HG03045 (cell line): ENCODE measurements around the gene AP1B1.

Experiments
- ATAC-seq: cut with Tn5 transposase; IDR thresholded peaks from one replicate; pipeline ENCODE4 v1.9.1; 2021; ENCODE audit warnings: mild to moderate bottlenecking, moderate library complexity; ENCODE audit not compliant: unreplicated experiment

AP1B1 gene

DNA sequence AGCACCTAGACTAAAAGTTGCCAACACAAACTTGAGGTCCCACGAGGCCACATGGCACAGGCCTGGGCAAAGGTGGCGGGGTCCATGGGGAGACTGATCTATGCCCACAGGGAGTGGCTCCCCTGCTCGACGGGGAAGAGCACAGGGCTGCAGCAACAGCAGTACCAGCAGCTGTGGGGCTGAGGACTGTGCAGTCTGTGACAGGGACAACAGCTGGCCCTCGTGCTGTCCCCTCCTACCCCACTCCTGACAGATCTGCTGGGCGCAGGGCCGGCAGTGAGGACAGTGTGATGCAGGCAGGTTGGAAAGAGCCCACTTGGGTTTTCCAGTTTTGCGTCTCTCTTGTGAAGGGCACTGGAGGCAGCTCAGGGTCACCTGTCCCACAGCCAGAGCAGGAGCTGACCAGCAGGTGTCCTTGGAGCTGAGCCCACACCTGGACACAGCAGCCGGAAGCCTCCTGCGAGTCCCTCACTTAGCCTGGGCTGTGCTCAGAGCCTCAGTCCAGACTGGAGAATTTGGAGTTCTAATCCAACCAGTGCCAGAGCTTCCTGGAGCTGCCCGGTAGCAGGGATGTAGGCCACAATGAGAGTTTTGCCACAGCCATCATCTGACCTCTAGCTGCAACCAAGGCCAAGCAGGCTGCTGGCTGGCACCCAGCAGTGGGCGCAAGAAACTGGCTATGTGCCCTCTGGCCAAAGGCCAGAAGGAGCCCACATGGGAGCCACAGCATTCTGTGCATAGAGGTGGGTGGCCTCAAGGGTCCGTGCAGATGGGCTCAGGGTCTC is 85.5 kb downstream of the AP1B1 start:
- ATAC-seq, result no peak

DNA sequence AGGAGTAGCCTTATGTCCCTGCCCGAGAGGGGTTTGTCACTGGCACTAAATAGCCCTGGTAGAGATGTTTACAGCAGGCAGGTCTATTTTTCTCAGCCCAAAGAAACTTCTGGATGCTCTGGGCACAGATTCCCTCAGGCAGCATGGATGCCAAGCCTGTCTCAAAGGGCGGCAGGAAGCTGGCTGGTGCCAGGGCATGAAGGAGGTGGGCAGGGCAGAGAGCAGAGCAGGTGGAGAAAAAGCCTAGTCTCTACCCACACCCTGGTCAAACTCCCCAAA is 86.0 kb downstream of the AP1B1 start:
- no peak for ATAC-seq

DNA sequence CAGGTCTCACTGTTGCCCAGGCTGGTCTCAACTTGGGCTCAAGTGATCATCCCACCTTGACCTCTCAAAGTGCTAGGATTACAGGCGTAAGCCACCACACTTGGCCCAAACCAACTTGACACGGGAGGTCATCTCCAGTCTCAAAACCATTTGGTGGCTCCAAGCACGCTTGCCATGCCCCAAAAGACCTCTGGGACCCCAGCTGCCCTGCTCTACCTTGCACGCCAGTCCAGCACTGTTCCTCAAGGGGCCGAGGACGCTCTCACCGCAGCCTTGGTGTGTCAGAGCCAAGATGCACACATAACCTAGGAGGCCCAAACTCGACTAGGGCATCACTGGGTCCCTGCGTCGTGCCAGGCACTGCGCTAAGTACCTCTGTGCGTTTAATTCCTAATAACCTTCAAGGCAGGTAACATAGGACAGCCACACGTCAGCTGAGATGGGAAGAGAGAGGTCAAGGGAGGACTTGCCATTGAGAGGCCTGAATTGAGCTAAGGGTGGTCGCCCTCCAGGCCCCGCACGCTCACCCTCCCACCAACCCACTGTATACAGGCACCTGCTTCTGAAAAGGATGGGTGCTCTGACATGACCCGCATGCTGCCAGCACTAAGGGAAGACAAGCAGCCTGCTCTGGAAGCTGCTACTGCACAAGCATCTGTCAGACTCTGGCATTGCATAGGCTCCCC is 86.5 kb downstream of the AP1B1 start:
- ATAC-seq, result no peak

DNA sequence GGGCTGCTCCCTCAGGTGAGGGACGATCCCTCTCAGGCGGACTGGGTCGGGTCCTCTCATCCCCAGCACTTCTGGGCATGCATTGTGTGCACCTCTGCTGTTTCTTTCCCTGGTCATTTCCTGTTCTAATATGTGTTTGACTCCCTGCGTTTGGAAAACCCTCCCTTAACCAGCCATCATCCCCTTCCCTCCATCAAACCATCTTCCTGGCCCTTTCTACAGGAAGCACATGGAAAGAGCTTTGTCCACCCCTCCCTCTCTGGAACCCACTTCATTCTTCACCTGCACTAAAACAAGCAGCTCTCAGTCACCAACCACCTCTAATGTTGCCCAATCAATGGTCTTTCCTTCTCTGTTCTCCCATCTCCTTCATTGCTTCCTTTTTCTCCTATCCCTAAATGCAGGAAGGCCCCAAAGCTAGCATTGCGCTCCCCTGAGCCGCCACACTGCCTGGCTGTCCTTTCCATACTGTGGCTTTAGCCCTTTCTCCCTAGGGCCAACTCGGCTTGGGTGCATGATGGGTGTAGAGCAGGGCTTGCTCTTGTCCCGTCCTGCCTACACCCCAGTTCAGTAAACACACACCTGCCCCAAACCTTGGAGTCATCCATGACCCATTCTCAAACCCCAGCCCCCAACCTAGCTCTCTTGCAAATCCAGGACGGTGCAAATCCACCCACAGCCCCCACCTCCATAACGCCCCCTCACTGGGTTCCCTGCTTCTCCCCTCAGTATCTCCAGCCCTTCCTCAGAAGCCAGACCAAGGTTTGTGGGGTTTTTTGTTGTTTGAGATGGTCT is 87.4 kb downstream of the AP1B1 start:
- no peak for ATAC-seq

DNA sequence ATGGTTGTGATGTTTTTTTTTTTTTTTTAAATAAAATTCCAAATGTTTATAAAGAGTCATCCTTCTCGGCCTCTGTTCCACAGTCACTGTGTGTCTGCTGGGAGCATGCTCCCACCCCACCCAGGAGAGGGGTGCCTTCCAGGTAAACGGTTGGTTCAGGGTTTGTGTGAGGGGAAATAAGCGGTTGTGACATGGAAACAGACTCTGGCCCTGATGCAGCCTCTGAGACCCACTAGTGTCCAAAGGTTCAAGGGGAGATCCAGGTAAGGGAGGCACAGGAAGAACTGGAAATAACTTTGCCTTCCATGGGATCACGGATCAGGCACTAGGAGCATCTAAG is 87.9 kb downstream of the AP1B1 start:
- no peak for ATAC-seq

DNA sequence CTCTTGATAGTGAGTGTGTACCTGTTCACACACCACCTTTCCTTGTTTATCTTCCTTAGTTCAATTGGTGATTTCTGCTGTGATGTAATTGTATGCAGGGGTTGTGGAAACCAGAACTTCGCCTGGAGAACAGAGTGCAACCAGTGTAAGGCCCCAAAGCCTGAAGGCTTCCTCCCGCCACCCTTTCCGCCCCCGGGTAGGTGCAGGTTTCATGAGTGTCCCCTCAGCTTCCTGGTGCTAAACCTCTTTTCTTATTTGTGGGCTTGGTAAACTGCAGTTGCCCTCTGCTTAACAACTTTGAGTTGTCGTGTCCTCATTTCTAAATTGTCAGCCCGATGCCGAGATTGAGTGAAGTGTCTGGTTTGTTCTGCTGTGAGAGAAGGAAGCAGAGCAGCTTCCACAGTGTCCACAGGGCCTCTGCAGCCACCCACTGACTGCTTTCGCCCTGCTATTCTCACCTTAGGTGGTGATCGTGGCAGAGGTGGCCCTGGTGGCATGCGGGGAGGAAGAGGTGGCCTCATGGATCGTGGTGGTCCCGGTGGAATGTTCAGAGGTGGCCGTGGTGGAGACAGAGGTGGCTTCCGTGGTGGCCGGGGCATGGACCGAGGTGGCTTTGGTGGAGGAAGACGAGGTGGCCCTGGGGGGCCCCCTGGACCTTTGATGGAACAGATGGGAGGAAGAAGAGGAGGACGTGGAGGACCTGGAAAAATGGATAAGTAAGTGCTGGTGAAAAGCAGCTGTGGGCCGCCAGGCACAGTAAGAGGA is 89.1 kb downstream of the AP1B1 start:
- no peak for ATAC-seq

DNA sequence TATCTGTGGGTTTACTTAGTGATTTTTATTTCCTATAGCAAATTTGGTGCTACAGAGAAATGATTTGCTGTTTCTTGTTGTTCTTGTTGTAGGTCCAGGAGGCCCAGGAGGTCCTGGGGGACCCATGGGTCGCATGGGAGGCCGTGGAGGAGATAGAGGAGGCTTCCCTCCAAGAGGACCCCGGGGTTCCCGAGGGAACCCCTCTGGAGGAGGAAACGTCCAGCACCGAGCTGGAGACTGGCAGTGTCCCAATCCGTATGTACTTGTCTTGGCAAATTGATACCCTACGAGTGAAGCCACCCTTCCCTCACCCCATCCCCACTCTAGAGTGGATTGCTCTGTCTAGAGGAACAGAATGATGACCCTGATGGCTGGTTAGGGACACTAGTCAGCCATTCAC is 89.7 kb downstream of the AP1B1 start:
- ATAC-seq, result no peak

DNA sequence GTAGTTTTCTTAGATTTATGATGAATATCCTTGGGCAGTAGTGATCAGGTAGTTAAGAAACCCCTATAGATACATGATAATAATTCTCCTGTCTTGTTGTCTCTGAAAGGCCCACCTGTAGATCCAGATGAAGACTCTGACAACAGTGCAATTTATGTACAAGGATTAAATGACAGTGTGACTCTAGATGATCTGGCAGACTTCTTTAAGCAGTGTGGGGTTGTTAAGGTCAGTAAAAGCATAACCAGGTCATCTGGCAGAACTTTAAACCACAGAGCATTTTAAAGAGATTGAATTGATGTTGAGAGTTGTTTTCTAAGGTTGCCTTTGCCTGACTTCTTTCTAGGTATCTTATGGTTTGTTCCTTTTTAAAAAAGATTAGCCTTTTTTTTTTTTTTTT is 96.0 kb downstream of the AP1B1 start:
- ATAC-seq, result no peak

DNA sequence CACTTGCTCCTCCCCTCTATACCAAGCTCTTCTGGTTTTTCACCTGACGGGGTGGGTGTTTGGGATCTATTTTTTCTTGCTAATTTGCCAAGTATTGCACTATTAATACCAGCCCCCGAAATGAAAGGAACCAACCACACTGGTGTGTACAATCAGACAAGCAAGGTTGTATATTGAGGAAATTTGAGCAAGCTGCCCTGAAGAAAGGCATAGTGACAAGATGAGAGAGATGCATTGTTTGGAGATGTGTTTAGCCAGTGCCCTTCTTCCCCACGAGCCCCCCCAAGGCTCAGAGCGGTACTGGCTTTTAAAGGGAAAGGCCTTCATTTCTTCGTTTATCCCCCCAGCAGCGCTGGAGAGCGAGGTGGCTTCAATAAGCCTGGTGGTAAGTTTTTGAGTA is 97.2 kb downstream of the AP1B1 start:
- ATAC-seq, result no peak

DNA sequence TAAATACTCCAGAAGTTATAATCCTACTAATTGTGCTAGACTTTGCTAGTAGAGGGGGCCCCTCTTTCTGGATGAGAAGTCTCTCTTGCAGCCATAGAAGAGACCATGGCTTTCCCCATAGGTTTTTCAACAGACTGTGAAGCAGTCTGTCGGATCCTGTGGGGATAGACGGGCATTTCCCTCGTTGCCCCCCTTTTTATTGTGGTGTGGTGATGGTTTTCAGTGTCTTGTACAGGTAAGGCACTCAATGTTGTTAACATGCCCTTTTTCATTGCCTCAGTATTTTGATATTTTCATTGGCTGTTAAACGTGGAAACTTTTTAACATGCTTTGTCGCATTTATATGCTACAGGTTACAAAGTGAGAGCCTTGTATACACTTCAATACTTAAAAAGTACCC is 98.3 kb downstream of the AP1B1 start:
- no peak for ATAC-seq

DNA sequence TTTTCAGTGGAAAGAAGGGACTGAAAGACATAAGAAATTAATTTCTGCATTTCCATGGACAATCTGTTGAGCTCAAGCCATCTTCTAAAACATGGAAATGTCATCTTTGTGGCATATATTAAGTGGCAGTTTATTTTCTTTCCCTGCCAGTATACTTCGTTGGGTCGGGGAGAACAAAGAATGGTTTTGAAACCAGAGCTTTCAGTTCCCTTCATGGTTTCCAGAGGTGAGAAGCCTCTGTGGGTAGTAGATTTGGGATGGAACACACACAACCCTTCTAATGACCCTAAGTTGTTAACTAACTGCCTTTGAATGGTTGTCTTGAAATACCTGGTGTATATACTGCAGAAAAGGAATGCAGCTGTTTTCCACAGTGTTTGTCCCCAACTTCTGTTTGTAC is 99.5 kb downstream of the AP1B1 start:
- no peak for ATAC-seq

DNA sequence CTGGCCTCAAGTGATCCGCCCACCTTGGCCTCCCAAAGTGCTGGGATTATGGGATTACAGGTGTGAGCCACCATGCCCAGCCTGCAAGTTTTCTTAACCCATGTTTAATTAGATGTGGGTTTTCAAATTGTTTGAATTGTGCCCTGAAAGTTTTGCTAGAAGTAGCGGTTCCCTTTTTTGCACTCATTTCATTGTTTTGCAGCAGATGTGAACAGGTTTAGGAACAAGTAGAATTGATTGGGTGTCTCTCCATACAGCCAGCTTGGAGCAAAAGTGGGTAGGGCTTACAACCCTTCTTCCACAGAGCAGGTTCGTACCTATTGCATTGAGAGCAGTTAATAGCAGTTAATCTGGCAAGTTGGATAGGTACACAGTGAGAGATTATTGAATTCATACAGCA is 104.2 kb downstream of the AP1B1 start:
- ATAC-seq, result no peak

DNA sequence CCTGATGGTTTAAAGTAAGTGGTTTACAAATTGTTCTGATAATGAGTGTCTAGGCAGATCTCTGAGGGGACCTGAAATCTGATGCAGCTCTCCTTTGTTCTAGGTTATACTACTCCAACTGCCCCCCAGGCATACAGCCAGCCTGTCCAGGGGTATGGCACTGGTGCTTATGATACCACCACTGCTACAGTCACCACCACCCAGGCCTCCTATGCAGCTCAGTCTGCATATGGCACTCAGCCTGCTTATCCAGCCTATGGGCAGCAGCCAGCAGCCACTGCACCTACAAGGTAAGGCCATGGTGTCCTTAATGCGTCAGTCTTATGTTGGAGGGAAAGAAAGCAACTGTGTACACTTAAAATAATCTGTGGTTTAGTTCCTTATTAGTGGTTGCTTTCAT is 110.4 kb downstream of the AP1B1 start:
- ATAC-seq, result no peak
